MM.1S (cell line): ENCODE data around the gene SLC17A9.
A peak's percentile ranks its signal among the peaks of the same experiment; 100 is the strongest.

Experiments
- DNase-seq: peaks from one replicate; pipeline ENCODE4 v3.0.0-alpha.2; 2015
- H2AFZ ChIP-seq: fragments of 300-600 bp; sonication (generic); 2 replicates; pipeline ENCODE4 v1.6.0; 2016; ENCODE audit warnings: antibody characterized with exemption, low read length
- H3F3A ChIP-seq: fragments of 300-600 bp; sonication (generic); 2 replicates; pipeline ENCODE4 v1.6.1; 2016; ENCODE audit warnings: mild to moderate bottlenecking, antibody characterized with exemption, low read length, moderate library complexity, mixed read lengths; ENCODE audit not compliant: insufficient read depth
- H3K27ac ChIP-seq: fragments of 300-600 bp; sonication (generic); 2 replicates; pipeline ENCODE4 v1.5.1; 2016; ENCODE audit warnings: mild to moderate bottlenecking, low read length
- H3K27me3 ChIP-seq: fragments of 300-600 bp; sonication (generic); replicated peaks from 2 replicates; pipeline ENCODE4 v1.6.0; 2016; ENCODE audit warnings: low read length; ENCODE audit not compliant: insufficient read depth
- H3K36me3 ChIP-seq: fragments of 300-600 bp; sonication (generic); replicated peaks from 2 replicates; pipeline ENCODE4 v1.6.1; 2016; ENCODE audit warnings: mild to moderate bottlenecking, low read length, mixed read lengths; ENCODE audit not compliant: insufficient read depth
- H3K4me1 ChIP-seq: fragments of 300-600 bp; sonication (generic); 2 replicates; pipeline ENCODE4 v1.6.1; 2016; ENCODE audit warnings: low read length, mixed read lengths
- H3K4me2 ChIP-seq: fragments of 300-600 bp; sonication (generic); 2 replicates; pipeline ENCODE4 v1.6.0; 2016; ENCODE audit warnings: low read depth, low read length
- H3K4me3 ChIP-seq: fragments of 300-600 bp; sonication (generic); 2 replicates; pipeline ENCODE4 v1.5.1; 2016; ENCODE audit warnings: low read length, mixed read lengths
- H3K79me2 ChIP-seq: fragments of 300-600 bp; sonication (generic); 2 replicates; pipeline ENCODE4 v1.6.1; 2016; ENCODE audit warnings: mixed run types, low read length, mixed read lengths
- H3K9ac ChIP-seq: fragments of 300-600 bp; sonication (generic); 2 replicates; pipeline ENCODE4 v1.6.1; 2016; ENCODE audit warnings: low read length, mixed read lengths
- H3K9me2 ChIP-seq: fragments of 300-600 bp; sonication (generic); replicated peaks from 2 replicates; pipeline ENCODE4 v1.6.1; 2016; ENCODE audit warnings: mild to moderate bottlenecking, low read length, mixed read lengths; ENCODE audit not compliant: insufficient read depth
- H3K9me3 ChIP-seq: fragments of 300-600 bp; sonication (generic); replicated peaks from 2 replicates; pipeline ENCODE4 v1.6.1; 2016; ENCODE audit warnings: mild to moderate bottlenecking, low read length, mixed read lengths; ENCODE audit not compliant: insufficient read depth
- H4K20me1 ChIP-seq: fragments of 300-600 bp; sonication (generic); 2 replicates; pipeline ENCODE4 v1.6.1; 2016; ENCODE audit warnings: mild to moderate bottlenecking, low read length, moderate library complexity, mixed read lengths; ENCODE audit not compliant: insufficient read depth
- CTCF ChIP-seq: fragments of 300-600 bp; sonication (generic); IDR thresholded peaks from 2 replicates; pipeline ENCODE4 v1.5.1; 2016; ENCODE audit warnings: antibody characterized with exemption, low read length, mixed read lengths
- EZH2 ChIP-seq: fragments of 300-600 bp; sonication (generic); optimal IDR thresholded peaks from 2 replicates; pipeline ENCODE3; 2017; ENCODE audit warnings: low read depth, mild to moderate bottlenecking, antibody characterized with exemption, low read length, mixed read lengths
- EZH2phosphoT487 ChIP-seq: fragments of 300-600 bp; sonication (generic); IDR thresholded peaks from 2 replicates; pipeline ENCODE4 v1.6.1; 2018; ENCODE audit warnings: antibody characterized with exemption, low read length

SLC17A9 gene

GRCh38 chr20:62937268-62938104 is 15.0 kb upstream of the SLC17A9 start:
- Histone ChIP-seq H3K4me1 (peaks cover 18% of the 10 kb centered on the region), H3K4me2 (peak overlapping the region; percentile 85), H3K9me2 (no peaks in the 10 kb centered on the region), H2AFZ (peak overlapping the region; percentile 97), H3F3A (peaks cover 8% of the 10 kb centered on the region), H3K36me3 (no peaks in the 10 kb centered on the region; the same call in 1 of the 2 replicates), H3K4me3 (peak overlapping the region; percentile 100), H3K9ac (peak overlapping the region; percentile 98), H3K27ac (peak overlapping the region; percentile 76), H3K9me3 (no peaks in the 10 kb centered on the region), H3K79me2 (peaks cover 94% of the 10 kb centered on the region), H3K27me3 (no peaks in the 10 kb centered on the region), H4K20me1 (0 out of 2 replicates have a peak, but pooled peaks cover 11% of the 10 kb centered on the region)
- no peak for TF ChIP-seq CTCF
- TF ChIP-seq EZH2: no peak
- TF ChIP-seq EZH2phosphoT487: no peak
- peak; percentile 97 for DNase-seq

- Histone ChIP-seq H3K79me2 (peaks cover 93% of the 10 kb centered on the region), H3K9ac (peak within 1 kb of the TSS; percentile 98), H3F3A (peaks cover 8% of the 10 kb centered on the region), H3K36me3 (no peaks in the 10 kb centered on the region; the same call in 1 of the 2 replicates), H3K4me1 (peaks cover 18% of the 10 kb centered on the region), H3K4me3 (peak within 1 kb of the TSS; percentile 100), H3K27me3 (no peaks in the 10 kb centered on the region), H4K20me1 (0 out of 2 replicates have a peak, but pooled peaks cover 10% of the 10 kb centered on the region), H2AFZ (peak within 1 kb of the TSS; percentile 97), H3K9me2 (no peaks in the 10 kb centered on the region), H3K4me2 (peak within 1 kb of the TSS; percentile 88), H3K9me3 (no peaks in the 10 kb centered on the region), H3K27ac (peak within 1 kb of the TSS; percentile 76)
- TF ChIP-seq EZH2phosphoT487 (no peak), EZH2 (no peak), CTCF (no peak)
- DNase-seq: peak; percentile 62
These were observed 14.2 kb upstream of the SLC17A9 start, which contains the start of gene GID8 for GRCh38 chr20:62938105-62938888. Gene GID8, plus strand, starts transcription at chr20:62938147. Its CDS starts 3,356 bp downstream, at chr20:62941503.

- H4K20me1 ChIP-seq: no peaks in the 10 kb centered on the region
- no peak for TF ChIP-seq EZH2
- no peak for TF ChIP-seq EZH2phosphoT487
- no peak for TF ChIP-seq CTCF
- H3K36me3 ChIP-seq: no peaks in the 10 kb centered on the region; the same call in 1 of the 2 replicates
- H3K79me2 ChIP-seq: peaks cover 69% of the 10 kb centered on the region
- no peak overlapping the region for H2AFZ ChIP-seq
- H3K4me1 ChIP-seq: peaks cover 11% of the 10 kb centered on the region
- H3K9ac ChIP-seq: no peak overlapping the region
- no peak for DNase-seq
- no peaks in the 10 kb centered on the region for H3K9me2 ChIP-seq
- H3K9me3 ChIP-seq: no peaks in the 10 kb centered on the region
- H3K4me2 ChIP-seq: no peak overlapping the region
- no peak overlapping the region for H3K4me3 ChIP-seq
- no peaks in the 10 kb centered on the region for H3K27me3 ChIP-seq
- peaks cover 8% of the 10 kb centered on the region for H3F3A ChIP-seq
- H3K27ac ChIP-seq: no peak overlapping the region
These were observed 11.6 kb upstream of the SLC17A9 start for GRCh38 chr20:62940875-62941274.
